SK-N-SH (cell line): Measurements from ENCODE around the gene MAN2B2.

Experiments used
- NRF1 ChIP-seq: IDR thresholded peaks from 2 replicates; pipeline ENCODE4 v1.6.1; 2012; ENCODE audit warnings: low read depth, mild to moderate bottlenecking, low read length
- REST ChIP-seq: IDR thresholded peaks from 2 replicates; pipeline ENCODE4 v1.6.1; 2012; ENCODE audit warnings: mild to moderate bottlenecking, low read depth, low read length, moderate library complexity
- TAF1 ChIP-seq: IDR thresholded peaks from 2 replicates; pipeline ENCODE4 v1.6.1; 2012; ENCODE audit warnings: low read depth, mild to moderate bottlenecking, low read length, moderate library complexity, borderline replicate concordance

DNA sequence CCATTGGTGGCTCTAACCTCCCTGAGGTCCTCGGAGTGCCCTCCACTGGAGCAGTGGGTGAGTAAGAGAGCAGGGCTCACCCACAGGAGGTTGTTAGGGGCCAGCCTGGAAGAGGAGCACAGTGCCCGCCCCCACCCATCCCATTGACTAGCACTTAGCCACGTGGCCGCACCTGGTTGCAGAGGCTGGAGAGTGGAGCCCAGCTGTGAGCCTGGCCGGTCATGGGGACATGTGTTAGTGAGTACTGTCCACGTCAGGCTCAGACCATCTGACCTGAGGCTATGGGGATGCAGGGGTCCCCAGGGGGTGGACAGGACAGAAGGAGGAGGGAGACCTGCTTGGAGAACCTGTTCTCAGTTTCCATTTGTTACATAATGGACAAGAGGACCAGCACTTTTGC is 1.4 kb upstream of the MAN2B2 start:
- TF ChIP-seq REST: no peak
- TF ChIP-seq TAF1: no peak
- no peak for TF ChIP-seq NRF1
